ENCODE data around the gene ANKS3.

Gene ANKS3

GRCh38 chr16:4702466-4702808, 31.6 kb downstream of the ANKS3 start:
- in situ Hi-C loops (cut with HindIII; ENCODE audit: low sequenced_read_pairs), result no loop called here
- TF ChIP-seq, protein P1, sequence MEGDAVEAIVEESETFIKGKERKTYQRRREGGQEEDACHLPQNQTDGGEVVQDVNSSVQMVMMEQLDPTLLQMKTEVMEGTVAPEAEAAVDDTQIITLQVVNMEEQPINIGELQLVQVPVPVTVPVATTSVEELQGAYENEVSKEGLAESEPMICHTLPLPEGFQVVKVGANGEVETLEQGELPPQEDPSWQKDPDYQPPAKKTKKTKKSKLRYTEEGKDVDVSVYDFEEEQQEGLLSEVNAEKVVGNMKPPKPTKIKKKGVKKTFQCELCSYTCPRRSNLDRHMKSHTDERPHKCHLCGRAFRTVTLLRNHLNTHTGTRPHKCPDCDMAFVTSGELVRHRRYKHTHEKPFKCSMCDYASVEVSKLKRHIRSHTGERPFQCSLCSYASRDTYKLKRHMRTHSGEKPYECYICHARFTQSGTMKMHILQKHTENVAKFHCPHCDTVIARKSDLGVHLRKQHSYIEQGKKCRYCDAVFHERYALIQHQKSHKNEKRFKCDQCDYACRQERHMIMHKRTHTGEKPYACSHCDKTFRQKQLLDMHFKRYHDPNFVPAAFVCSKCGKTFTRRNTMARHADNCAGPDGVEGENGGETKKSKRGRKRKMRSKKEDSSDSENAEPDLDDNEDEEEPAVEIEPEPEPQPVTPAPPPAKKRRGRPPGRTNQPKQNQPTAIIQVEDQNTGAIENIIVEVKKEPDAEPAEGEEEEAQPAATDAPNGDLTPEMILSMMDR (IDR thresholded peaks at IDR 0.05; ENCODE audit: low read depth, low read length), result no peak
- DNase-seq (ENCODE audit: low read depth, low spot score), result no peak
- no peak overlapping the region for H3K4me3 ChIP-seq (ENCODE audit: low read depth, low read length)

DNA sequence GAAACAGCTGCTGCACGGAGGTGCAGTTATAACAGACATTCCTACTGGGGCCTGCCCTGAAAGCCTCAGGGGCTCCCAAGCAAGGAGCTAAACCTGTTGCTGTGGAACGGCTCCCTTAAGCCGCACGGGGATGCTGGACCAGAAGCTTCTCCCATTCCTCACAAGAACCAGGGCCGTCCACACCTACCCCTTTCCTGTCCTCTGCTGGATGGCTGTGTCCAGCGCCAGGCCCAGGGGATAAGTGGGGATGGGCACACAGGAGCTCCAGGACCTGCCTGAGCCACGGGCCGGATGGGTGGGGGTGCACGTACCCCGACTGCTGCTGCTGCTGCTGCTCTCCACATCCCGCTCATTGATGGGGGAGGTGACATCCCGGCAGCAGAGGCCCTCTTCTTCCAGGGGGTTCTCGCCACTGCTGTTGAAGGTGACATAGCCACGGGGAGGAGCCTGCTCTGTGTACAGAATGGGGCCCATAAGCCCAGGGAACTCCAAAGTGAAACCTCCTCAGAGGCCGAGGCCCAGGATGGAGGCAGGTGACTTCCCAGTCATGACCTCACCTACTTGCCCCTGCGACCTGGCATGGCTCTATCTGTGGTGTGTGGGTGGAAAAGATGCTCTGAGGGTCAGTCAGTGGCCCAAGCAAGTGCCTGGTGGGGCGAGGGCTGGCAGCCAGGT, 32.1 kb downstream of the ANKS3 start:
- DNase-seq (ENCODE audit: low read depth, low spot score), result no peak
- in situ Hi-C loops (cut with HindIII; ENCODE audit: low sequenced_read_pairs), result no loop called here

GRCh38 chr16:4700997-4701743, 32.9 kb downstream of the ANKS3 start:
- TF ChIP-seq, protein P1 (IDR thresholded peaks at IDR 0.05; ENCODE audit: low read depth, low read length), result no peak
- in situ Hi-C loops (cut with HindIII; ENCODE audit: low sequenced_read_pairs), result no loop called here
- no peak overlapping the region for H3K4me3 ChIP-seq (ENCODE audit: low read depth, low read length)
- no peak for DNase-seq (ENCODE audit: low read depth, low spot score)

More for the DNA sequence above, 32.1 kb downstream of the ANKS3 start:
- no peak overlapping the region for H3K4me3 ChIP-seq (ENCODE audit: low read depth, low read length)
- TF ChIP-seq, protein P1 (IDR thresholded peaks at IDR 0.05; ENCODE audit: low read depth, low read length), result no peak

- no peak for DNase-seq (ENCODE audit: low read depth, low spot score)
- in situ Hi-C loops (cut with HindIII; ENCODE audit: low sequenced_read_pairs), result no loop called here
- H3K4me3 ChIP-seq (ENCODE audit: low read depth, low read length), result no peak overlapping the region
- TF ChIP-seq, protein P1 (IDR thresholded peaks at IDR 0.05; ENCODE audit: low read depth, low read length), result no peak
Measured at GRCh38 chr16:4700380-4700996, 33.6 kb downstream of the ANKS3 start.

- no peak overlapping the region for H3K4me3 ChIP-seq (ENCODE audit: low read depth, low read length)
- TF ChIP-seq, protein P1 (IDR thresholded peaks at IDR 0.05; ENCODE audit: low read depth, low read length), result no peak
- DNase-seq (ENCODE audit: low read depth, low spot score), result no peak
- in situ Hi-C loops (cut with HindIII; ENCODE audit: low sequenced_read_pairs), result no loop called here
Measured at GRCh38 chr16:4699046-4699556, 35.0 kb downstream of the ANKS3 start.

GRCh38 chr16:4698321-4699045, 35.6 kb downstream of the ANKS3 start:
- no peak for DNase-seq (ENCODE audit: low read depth, low spot score)
- no peak overlapping the region for H3K4me3 ChIP-seq (ENCODE audit: low read depth, low read length)
- TF ChIP-seq, protein P1 (IDR thresholded peaks at IDR 0.05; ENCODE audit: low read depth, low read length), result no peak
- in situ Hi-C loops (cut with HindIII; ENCODE audit: low sequenced_read_pairs), result no loop called here

Data from astrocyte of the spinal cord (primary cell).